ENCODE measurements around the gene ZCCHC4.

DNA sequence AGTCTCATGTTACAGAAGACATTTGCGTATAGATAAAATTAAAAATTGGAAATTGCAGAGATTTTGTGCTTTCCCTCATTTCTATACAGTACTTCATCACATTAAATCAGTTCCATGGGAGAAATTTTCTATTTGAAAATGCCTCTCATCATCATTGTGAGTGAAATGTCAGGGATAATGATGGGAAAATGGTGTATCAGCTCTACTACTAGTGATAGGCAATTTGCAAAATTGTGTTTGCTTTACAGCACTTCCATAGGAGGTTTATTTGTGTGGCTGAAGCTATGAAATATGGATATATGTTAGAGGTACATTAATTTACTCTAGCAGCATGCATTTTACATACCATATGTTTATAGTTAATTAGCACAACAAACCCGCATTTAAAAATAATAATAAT is 43.5 kb downstream of the ZCCHC4 start:
- TF ChIP-seq, protein P1, sequence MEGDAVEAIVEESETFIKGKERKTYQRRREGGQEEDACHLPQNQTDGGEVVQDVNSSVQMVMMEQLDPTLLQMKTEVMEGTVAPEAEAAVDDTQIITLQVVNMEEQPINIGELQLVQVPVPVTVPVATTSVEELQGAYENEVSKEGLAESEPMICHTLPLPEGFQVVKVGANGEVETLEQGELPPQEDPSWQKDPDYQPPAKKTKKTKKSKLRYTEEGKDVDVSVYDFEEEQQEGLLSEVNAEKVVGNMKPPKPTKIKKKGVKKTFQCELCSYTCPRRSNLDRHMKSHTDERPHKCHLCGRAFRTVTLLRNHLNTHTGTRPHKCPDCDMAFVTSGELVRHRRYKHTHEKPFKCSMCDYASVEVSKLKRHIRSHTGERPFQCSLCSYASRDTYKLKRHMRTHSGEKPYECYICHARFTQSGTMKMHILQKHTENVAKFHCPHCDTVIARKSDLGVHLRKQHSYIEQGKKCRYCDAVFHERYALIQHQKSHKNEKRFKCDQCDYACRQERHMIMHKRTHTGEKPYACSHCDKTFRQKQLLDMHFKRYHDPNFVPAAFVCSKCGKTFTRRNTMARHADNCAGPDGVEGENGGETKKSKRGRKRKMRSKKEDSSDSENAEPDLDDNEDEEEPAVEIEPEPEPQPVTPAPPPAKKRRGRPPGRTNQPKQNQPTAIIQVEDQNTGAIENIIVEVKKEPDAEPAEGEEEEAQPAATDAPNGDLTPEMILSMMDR (IDR thresholded peaks at IDR 0.05) = no peak
- no peak for TF ChIP-seq POLR2A (IDR thresholded peaks at IDR 0.05)
